ENCODE measurements around the gene MARCHF4. TPM values are rescaled to one million over a fixed set of nuclear protein-coding genes. Genes with fewer than 3 reads are reported as not detected.

The MARCHF4 gene, protein sequence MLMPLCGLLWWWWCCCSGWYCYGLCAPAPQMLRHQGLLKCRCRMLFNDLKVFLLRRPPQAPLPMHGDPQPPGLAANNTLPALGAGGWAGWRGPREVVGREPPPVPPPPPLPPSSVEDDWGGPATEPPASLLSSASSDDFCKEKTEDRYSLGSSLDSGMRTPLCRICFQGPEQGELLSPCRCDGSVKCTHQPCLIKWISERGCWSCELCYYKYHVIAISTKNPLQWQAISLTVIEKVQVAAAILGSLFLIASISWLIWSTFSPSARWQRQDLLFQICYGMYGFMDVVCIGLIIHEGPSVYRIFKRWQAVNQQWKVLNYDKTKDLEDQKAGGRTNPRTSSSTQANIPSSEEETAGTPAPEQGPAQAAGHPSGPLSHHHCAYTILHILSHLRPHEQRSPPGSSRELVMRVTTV
- not detected for total RNA-seq

DNA sequence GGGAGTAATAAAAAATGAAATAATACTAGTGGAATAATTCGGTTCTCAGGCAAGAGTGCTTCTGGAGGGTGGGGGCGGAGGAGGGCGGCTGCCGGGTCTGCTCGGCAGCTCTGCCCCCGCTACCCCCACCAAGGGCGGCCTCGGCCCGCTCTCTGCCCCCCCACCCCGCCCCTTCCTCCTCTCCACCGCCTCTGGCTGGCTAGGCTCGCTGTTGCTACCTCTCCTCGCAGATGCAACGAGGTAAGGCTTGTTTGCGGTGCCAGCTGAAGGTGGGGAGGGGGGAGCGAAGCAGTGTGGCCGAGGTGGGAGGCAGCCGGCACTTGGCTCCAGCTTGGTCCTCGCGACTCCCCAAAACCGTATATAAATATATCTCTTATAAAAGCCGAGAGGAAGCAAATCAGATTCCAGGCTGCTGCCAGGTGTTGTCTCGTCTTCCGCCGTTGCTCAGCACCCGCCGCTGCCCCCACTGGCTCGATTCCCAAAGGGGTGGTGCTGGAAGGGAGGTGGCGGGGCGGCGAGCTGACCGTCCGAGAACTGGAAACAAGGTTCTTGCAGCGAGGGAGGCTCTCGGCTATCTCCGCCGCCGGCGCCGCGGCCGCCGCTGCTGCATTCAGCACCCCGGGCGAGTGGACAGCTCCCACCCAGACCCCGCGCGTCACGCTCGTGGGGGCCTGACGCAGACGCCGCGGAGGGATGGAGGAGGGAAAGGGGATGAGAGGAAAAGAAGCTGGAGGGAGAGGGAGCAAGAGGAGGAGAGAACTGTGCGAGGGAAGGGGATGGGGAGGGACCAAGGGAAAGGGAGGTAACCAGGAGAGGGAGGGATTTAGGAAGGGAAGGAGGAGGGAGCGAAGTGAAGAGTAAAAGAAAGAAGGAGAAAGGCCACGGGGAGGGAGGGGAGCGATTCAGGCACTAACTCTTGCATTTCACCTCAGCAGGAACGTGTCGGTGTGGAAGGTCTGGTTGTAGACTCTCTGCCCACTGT lies at the start of gene MARCHF4:
TSS of gene MARCHF4 (minus strand) at position 763 of the 982 bp plus-strand sequence. CDS start 2,223 bp downstream, outside the sequence.

GRCh38 chr2:216412022-216412999 lies 40.0 kb upstream of the MARCHF4 start, which contains the start of gene SMARCAL1:
SMARCAL1 (plus strand) TSS chr2:216412484; CDS start chr2:216414705, 2,221 bp downstream.

Small RNAs within 50 kb of the gene (small RNA-seq; reads per million reads assigned to genes)
- 0 reads per million in 2 donors for gene RF00019

Other genes starting within 250 kb of the MARCHF4 start
- 10 to 100 TPM; 14.0 to 17.2 TPM for gene SMARCAL1, start 40.0 kb upstream of the MARCHF4 start, total RNA-seq
- 100 to 1,000 TPM; 601 to 699 TPM for gene RPL37A, start 126.4 kb upstream of the MARCHF4 start, total RNA-seq

Measured in melanocyte of skin (primary cell).